Osteoblast (primary cell): ENCODE data around the gene RAB3C. TPM values are rescaled to one million over a fixed set of nuclear protein-coding genes. Genes with fewer than 3 reads are reported as not detected.

ENCODE experiments used
- DNase-seq: peaks from one replicate; pipeline ENCODE4 v3.0.0; 2011; ENCODE audit warnings: low spot score, mixed read lengths; ENCODE audit not compliant: insufficient read length; ENCODE audit errors: missing footprints
- H2AFZ ChIP-seq: 2 replicates; pipeline ENCODE4 v1.6.0; 2011; ENCODE audit warnings: mild to moderate bottlenecking, low read length
- H3K27ac ChIP-seq: 2 replicates; pipeline ENCODE4 v1.5.1; 2011; ENCODE audit warnings: mild to moderate bottlenecking, low read depth, low read length, moderate library complexity
- H3K27me3 ChIP-seq: 2 replicates; pipeline ENCODE4 v1.6.0; 2012; ENCODE audit warnings: mild to moderate bottlenecking, control low read depth, inconsistent platforms, low read length, moderate library complexity; ENCODE audit not compliant: insufficient read depth
- H3K36me3 ChIP-seq: 2 replicates; pipeline ENCODE4 v1.5.1; 2011; ENCODE audit warnings: mild to moderate bottlenecking, low read length, control low read depth, moderate library complexity; ENCODE audit not compliant: insufficient read depth
- H3K4me1 ChIP-seq: 2 replicates; pipeline ENCODE4 v1.5.1; 2011; ENCODE audit warnings: mild to moderate bottlenecking, low read length, control low read depth, moderate library complexity; ENCODE audit not compliant: insufficient read depth
- H3K4me2 ChIP-seq: 2 replicates; pipeline ENCODE4 v1.6.0; 2011; ENCODE audit warnings: mild to moderate bottlenecking, low read length; ENCODE audit not compliant: insufficient read depth
- H3K4me3 ChIP-seq: fragments of 200-600 bp; sonication (generic); 3 replicates; pipeline ENCODE4 v1.5.1; 2012; ENCODE audit warnings: mild to moderate bottlenecking, low read length, inconsistent platforms; ENCODE audit not compliant: insufficient read depth
- H3K79me2 ChIP-seq: 2 replicates; pipeline ENCODE4 v1.6.0; 2012; ENCODE audit warnings: mild to moderate bottlenecking, low read length, control low read depth, inconsistent platforms; ENCODE audit not compliant: insufficient read depth
- H3K9me3 ChIP-seq: 2 replicates; pipeline ENCODE4 v1.5.1; 2011; ENCODE audit warnings: low read depth, low read length, control low read depth
- H4K20me1 ChIP-seq: 2 replicates; pipeline ENCODE4 v1.6.0; 2012; ENCODE audit warnings: mild to moderate bottlenecking, low read length, control low read depth; ENCODE audit not compliant: insufficient read depth
- total RNA-seq: library from RNA; depleted of rRNA; stranded (reverse); fragments of >200 nt; gene quantifications from 2 replicates; pipeline ENCODE4 v1.2.3, GENCODE V29; 2012
- TF ChIP-seq, protein P1 (sequence below): IDR thresholded peaks from 2 replicates; pipeline ENCODE4 v1.5.1; 2011; ENCODE audit warnings: mild to moderate bottlenecking, low read depth, low read length, moderate library complexity; ENCODE audit errors: extremely low read depth

RAB3C gene
- total RNA-seq, 1 donor, result not detected

DNA sequence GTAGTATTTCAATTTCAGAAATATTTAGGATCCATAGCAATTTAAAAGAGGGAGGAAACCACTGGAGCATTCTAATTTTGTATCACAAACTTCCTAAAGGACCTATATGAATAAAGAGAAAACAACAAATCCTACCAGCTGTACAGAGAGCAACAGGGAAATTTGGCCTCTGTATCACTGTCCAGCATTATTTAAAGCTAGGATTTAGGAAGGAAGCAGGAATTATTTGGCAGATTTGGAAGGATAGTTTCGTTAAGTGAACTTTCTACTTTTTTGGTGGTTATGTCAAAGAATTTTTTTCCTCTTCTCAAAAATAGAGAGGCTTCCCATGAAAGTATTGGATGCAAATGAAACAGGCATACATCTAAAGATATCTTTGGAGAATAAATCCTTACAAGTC, 269.7 kb downstream of the RAB3C start:
- H3K4me2 ChIP-seq, result no peak overlapping the region
- TF ChIP-seq, protein P1, sequence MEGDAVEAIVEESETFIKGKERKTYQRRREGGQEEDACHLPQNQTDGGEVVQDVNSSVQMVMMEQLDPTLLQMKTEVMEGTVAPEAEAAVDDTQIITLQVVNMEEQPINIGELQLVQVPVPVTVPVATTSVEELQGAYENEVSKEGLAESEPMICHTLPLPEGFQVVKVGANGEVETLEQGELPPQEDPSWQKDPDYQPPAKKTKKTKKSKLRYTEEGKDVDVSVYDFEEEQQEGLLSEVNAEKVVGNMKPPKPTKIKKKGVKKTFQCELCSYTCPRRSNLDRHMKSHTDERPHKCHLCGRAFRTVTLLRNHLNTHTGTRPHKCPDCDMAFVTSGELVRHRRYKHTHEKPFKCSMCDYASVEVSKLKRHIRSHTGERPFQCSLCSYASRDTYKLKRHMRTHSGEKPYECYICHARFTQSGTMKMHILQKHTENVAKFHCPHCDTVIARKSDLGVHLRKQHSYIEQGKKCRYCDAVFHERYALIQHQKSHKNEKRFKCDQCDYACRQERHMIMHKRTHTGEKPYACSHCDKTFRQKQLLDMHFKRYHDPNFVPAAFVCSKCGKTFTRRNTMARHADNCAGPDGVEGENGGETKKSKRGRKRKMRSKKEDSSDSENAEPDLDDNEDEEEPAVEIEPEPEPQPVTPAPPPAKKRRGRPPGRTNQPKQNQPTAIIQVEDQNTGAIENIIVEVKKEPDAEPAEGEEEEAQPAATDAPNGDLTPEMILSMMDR, result no peak
- no peaks in the 10 kb centered on the region for H3K9me3 ChIP-seq
- H2AFZ ChIP-seq, result no peak overlapping the region
- H3K79me2 ChIP-seq, result no peaks in the 10 kb centered on the region
- H4K20me1 ChIP-seq, result no peaks in the 10 kb centered on the region
- no peak for DNase-seq
- no peak overlapping the region for H3K4me3 ChIP-seq
- peaks cover 16% of the 10 kb centered on the region for H3K27me3 ChIP-seq
- no peak overlapping the region for H3K27ac ChIP-seq
- H3K4me1 ChIP-seq, result no peaks in the 10 kb centered on the region
- H3K36me3 ChIP-seq, result no peaks in the 10 kb centered on the region

DNA sequence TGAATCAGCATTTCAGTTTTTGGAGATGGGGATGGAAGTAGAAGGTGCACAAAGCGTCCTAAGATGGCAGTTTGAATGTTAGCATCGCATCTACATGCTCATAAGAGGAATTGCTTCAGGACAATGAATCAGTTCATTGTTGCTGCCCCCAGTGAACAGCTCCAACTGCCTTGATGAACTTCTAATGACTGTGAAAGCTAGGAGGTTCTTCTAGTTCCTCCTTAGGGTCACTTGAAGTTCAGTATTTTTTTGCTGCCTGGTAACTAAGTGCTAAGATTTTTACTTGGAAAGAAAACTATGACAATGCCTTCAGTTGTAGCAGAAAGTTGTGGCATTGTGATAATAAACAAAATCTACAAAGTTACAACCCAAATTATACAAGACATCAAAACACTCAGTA, 271.6 kb downstream of the RAB3C start:
- no peak for DNase-seq
- Histone ChIP-seq H3K4me2 (no peak overlapping the region), H3K27ac (no peak overlapping the region), H3K79me2 (no peaks in the 10 kb centered on the region), H4K20me1 (no peaks in the 10 kb centered on the region), H3K9me3 (no peaks in the 10 kb centered on the region), H3K4me1 (no peaks in the 10 kb centered on the region), H3K4me3 (no peak overlapping the region), H3K27me3 (peaks cover 16% of the 10 kb centered on the region), H3K36me3 (no peaks in the 10 kb centered on the region), H2AFZ (no peak overlapping the region)
- TF ChIP-seq, protein P1, result no peak

DNA sequence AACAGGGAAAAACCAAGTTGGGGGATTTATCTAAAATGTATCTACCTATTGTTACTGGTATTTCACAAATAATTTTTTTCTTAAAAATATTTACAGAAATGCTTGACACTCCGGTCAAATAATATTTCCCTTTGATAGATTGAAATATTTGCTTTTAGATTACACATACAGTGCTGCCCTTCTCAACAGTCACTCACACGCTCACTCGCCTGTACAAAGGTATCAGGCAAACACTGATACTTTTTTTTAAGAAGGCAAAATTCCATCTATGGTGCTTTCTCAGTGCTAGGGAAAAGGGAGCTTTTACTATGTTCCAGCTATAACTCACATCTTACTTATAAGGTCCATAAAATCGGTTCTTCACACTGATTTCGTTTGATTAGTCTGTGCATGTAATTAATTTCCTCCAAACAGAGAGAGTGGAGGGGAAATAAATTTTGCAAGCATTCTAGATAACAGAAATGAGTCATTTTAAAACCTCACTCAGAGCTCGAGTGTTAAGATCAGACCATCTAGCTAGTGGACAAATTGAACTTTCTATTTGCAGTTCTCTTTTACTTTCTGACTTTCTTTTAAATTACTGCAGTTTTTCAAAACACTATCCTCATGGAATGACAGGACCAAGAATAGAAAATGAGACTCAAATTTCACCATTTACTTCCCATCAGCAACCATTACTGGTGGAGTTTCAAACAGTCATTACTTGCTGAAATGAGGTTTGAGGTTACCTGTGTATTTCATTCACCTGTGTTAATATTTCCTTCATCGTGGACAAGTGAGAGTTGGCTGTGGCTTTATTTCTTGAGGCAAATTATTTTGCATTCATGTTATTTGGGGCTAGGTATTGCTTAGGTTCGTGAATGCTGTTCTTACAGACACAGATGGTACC, 273.2 kb downstream of the RAB3C start:
- Histone ChIP-seq H3K79me2 (no peaks in the 10 kb centered on the region), H3K27me3 (peaks cover 16% of the 10 kb centered on the region), H3K4me1 (no peaks in the 10 kb centered on the region), H3K4me3 (no peak overlapping the region), H3K36me3 (no peaks in the 10 kb centered on the region), H3K4me2 (no peak overlapping the region), H3K9me3 (no peaks in the 10 kb centered on the region), H2AFZ (no peak overlapping the region), H3K27ac (no peak overlapping the region), H4K20me1 (no peaks in the 10 kb centered on the region)
- peak; percentile 3 for DNase-seq
- TF ChIP-seq, protein P1, result no peak

DNA sequence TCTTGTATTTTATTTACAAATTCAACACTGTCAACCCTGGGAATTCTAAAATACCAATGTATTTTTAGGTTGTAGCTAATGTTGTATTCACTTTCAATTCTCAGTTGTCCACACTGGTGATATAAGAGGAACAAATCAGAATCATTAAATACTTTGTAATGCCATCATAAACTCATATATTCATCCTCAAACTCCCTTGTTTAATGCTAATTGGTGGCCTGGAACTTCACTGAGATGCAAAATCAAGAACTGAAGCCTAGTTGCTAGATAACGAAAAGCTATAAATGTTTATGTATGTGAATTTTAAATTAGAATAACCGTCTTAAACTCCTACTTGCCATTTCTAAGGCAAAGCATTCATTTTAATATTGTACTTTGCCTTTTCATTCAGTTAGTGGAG, 274.7 kb downstream of the RAB3C start:
- Histone ChIP-seq H2AFZ (no peak overlapping the region), H3K9me3 (no peaks in the 10 kb centered on the region), H3K79me2 (no peaks in the 10 kb centered on the region), H3K27ac (no peak overlapping the region), H3K4me2 (no peak overlapping the region), H3K4me1 (no peaks in the 10 kb centered on the region), H3K4me3 (no peak overlapping the region), H4K20me1 (no peaks in the 10 kb centered on the region), H3K27me3 (peaks cover 18% of the 10 kb centered on the region), H3K36me3 (no peaks in the 10 kb centered on the region)
- TF ChIP-seq, protein P1, result no peak
- no peak for DNase-seq
